HG03039 (cell line): ENCODE results near the gene TRAPPC10.

Experiments
- ATAC-seq: cut with Tn5 transposase; IDR thresholded peaks from one replicate; pipeline ENCODE4 v1.9.1; 2021; ENCODE audit warnings: mild to moderate bottlenecking, moderate library complexity; ENCODE audit not compliant: unreplicated experiment

The TRAPPC10 gene

DNA sequence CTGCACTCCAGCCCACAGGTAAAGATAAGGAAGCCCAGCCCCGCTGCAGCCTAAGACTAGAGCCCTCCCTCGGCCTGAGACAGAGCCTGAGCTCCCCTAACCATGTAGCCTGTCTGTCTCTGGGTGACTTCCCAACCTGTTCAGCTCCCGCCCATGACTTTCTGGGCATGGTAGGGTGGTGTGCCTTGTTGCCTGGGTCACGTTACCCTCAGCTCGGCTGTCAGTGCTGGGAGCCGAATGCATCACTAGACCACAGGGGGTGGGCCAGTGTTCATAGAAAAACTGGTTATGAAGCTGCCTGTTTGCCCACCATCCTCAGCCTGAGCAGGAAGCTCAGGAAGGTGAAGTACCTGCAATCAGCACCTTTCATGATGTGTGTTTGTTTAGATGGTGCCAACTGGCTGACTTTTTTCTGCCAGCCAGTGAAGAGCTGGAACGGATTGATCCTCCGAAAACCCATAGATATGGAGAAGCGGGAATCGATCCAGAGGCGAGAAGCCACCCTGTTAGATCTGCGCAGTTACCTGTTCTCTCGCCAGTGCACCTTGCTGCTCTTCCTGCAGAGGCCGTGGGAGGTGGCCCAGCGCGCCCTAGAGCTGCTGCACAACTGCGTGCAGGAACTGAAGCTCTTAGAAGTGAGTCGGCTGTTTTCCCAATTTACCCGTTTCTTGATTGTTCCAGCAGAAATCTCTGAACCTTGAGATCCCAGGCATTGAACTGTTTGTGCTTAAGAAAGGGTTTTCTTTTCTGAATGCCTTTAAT lies 51.2 kb downstream of the TRAPPC10 start:
- ATAC-seq = no peak

DNA sequence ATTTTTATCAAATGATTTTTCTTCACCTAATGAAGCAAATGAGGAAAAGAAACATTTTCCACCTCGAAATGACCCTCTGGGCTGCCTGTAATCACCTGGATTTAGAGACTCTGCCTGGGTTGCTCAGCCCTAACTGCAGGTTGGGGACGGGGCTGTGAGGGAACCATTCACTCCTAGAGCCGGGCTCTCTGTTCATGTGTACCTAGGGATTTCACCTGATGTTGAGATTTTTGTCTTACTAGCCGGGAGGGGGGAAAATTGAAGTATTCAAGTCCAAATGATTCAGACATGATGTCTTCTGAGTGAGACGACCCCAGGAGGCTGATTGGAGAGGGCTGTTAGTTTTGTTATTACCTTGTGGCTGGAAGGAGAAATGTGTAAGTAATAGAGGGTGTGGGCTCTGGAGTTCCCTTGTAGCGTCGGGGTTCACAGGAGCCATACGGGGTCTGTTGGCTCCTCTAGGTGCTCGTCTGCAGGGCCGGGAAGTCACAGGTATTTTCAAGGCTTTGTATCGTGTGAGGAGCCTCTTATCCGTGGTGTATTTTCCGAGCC lies 52.8 kb downstream of the TRAPPC10 start:
- ATAC-seq = no peak

DNA sequence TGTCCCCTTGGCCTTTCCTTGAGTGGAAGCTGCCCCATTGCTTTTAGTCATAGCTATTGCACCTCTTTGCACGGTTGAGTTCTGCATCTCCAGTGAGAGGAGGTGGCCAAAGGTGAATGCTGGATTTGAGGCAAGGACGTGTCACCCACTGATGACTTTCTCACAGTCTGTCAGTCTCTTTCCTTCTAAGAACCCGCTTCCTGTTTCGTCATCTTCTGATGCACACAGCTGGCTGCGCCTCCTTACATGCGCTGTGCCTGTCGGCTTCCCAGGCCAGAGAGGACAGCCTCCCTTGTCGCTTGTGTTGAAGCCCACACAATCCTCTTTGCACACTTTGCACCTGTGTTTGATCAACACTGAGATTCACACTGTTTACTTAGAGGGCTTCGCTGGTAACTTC lies 53.3 kb downstream of the TRAPPC10 start:
- ATAC-seq = no peak

DNA sequence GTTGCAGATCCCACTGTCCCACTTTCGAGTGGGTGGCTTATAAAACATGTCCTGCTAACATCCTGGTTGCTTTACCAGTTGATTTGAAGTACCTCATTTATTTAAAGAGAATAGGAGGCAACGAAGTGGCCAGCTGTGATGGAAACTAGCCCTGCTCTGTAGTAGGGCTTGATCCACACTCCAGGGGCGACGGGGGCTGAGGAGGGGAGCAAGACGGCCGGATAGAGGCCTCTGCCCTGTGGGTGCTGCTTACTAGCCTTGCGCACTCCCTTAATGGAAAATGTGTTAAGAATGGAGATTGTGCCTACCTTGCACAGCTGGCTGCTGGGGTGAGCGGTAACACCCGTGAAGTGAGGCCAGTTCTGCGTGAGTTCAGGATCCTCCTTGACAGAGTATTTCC lies 54.0 kb downstream of the TRAPPC10 start:
- ATAC-seq = no peak

DNA sequence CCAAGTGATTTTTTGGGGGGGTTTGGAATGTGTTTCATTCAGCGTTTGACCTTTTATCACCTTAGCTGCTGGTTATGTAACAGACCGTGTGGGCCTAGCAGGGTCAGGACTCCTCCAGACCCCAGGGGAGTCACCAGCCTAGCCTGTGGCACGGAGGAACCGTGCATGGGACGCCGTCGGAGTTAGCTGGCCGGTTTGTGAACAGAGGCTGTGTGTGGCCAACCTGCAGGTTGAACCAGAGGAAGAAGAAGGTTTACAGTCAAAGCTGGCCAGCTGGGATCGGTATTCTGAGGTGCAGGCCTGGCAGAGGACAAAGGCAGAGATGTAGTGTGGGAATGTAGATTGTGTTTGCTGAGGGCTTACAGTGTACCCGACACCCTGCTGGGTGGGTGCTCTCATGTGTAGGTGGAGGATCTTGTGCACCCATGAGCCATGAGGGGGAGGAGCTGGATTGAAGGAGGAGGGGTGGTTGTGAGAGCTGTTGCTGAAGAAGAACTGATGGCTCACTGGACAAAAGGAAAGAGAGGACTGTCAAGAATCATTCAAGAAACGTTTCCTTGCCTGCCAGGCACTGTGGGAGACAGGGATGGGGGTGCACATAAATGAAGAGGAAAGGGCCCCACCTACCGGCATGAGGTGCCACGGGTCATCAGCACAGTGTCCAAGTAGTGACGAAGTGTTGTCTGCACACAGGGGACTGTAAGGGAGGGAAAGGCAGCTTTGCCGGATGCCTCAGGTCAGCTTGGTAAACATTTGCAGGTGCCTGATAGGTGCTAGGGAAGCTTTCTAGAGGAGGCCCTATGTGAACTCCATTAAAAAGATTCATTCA lies 55.1 kb downstream of the TRAPPC10 start:
- ATAC-seq = no peak

DNA sequence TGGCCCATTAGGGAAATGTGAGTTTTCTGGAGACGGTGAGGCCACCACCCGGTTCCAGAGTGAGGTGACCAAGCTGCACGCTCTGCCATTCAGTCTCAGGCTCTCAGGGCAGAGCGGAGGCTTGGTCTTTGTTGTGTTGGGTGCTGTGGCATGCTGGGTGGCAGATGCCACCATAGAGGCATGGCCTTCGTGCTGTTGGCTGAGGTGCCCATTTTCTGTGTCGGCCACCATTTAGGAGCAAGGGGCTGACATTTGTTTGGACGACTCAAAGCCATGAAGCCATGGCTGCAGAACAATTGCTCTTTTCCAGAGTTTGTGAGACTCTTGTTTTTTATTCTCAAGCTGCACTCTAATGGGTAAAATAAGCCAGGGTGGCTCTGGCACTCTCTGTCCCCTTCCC lies 58.3 kb downstream of the TRAPPC10 start:
- no peak for ATAC-seq

DNA sequence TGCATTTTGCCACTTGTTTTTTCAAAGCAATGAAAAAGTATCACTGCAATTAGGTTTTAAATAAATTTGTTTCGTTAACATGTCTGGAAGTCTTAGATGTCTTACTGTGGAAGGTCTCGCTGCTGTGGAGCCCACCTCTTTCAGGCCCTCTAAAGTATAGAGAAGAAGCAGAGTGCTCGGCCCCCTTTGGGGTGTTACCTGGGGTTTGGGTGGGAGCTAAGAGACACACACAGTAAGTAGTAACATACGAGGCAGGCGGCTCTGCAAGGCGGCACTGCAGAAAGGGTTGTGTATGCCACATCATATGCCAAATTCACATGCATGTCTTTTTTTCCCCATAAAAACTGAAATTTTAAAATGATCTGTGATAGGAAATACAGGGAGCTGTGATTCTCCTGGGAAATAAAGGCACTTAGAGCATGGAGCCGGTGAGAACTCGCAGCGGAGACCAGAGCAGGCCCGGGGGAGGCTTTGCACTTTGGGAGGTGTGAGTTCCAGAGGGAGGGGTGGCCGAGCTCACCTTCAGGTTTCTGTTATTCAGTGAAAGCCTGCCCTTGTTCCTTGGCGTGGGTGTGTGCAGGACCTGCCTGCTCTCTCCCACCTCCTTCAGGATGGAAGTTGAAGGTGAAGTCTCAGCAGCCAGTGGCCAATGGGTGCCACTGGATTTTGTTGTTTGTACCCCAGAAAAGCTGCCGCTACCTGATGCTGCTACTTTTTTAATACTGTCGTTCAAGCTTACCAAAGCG lies 59.4 kb downstream of the TRAPPC10 start:
- no peak for ATAC-seq

DNA sequence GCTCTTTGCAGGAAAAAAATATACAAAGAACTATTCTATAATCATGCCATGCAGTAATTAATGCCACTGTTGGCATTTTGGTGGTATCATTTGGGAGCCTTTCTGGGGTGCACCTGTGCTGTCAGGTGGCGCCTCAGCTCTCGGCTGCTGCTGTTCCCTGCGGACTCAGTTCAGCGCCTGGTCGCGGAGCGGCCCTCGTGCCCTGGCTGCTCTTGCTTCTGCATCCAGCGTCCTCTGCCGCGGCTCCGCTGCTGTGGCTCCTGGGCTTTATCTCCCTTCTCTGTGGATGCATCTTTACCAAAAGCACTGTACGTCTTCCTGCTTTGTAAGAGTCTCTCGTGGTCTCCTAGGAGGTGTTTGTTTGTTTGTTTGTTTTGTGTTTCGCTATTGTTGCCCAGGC lies 60.0 kb downstream of the TRAPPC10 start:
- ATAC-seq = no peak

DNA sequence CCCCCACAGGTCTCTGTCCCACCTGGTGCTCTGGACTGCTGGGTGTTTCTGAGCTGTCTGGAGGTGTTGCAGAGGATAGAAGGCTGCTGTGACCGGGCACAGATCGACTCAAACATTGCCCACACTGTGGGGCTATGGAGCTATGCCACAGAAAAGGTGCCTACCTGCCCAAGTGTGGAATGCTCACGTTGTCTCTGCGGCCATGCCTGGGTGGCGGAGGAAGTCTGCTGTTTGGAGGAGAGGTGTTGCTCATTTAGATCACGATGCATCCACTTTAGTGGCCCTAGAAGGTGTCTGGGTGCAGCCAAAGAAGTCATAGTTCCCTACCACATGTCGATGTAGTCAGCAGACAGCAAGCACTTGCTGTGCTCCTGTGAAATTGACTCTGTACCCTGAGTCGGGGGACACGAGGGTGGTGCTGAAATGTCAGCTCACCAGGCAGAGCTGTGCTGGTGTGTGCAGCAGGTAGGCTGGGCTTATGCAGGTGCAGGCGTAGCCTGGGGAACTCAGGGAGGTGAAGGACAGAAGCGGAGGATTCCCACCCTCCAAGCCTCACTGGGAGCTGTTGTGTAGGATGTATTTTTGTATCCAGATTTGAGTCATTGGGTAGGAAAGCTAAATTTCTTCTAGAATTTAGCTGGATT lies 62.3 kb downstream of the TRAPPC10 start:
- no peak for ATAC-seq

DNA sequence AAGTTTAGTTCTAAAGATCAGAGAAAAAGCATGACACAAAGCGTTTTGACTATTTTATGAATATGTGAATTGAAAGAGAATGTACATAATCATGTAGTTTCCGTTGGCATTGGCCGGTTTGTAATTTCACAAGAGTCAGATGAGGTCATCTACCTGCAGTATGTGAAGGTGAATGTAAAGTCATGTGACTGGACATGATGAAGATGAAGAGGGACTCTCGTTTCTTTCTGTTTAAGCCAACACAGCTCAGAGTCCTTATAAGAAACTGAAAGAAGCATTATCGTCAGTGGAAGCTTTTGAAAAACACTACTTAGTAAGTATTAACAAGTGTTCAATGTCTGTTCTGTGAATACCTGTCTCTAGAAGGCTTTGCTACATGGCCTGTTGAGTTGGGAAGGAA lies 64.2 kb downstream of the TRAPPC10 start:
- ATAC-seq = no peak

DNA sequence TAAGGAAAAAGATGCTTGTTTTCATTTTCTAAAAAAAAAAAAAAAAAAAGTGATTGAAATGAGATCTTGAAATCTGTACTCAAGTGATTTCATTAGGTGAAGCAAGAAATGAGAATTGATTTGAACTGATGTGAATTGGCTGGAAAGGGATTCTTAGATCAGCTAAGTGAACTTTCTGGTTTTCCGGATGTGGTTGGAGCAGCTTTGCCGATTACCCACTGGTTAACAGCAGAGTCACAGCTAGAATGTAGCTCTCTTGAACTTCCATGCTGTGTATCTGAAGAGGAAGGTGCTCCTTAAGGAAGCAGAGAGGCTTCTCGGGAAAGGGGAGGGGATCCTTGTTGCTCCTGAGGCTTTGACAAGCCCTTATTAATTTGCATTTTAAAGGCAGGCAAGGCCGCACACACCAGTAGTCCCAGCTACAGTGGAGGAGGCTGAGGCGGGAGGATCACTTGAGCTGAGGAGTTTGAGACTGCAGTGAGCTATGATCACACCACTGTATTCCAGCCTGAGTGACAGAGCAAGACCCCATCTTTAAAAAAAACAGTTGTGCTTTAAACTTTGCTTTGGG lies 66.4 kb downstream of the TRAPPC10 start:
- ATAC-seq = no peak

DNA sequence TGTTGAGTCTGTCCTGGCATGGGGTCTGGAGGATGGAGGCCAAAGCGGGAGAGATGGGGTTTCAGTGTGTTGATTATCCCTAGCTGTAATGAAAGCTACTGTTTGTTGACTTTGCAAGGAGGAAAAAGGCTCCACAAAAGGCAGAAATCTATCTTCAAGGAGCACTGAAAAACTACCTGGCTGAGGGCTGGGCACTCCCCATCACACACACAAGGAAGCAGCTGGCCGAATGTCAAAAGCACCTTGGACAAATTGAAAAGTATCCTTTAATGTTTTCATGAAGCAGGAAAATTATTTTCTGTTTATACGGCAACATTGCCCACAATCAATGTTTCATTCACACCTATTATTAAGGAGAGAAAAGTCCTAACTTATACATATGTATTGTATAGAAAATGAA lies 67.3 kb downstream of the TRAPPC10 start:
- no peak for ATAC-seq

DNA sequence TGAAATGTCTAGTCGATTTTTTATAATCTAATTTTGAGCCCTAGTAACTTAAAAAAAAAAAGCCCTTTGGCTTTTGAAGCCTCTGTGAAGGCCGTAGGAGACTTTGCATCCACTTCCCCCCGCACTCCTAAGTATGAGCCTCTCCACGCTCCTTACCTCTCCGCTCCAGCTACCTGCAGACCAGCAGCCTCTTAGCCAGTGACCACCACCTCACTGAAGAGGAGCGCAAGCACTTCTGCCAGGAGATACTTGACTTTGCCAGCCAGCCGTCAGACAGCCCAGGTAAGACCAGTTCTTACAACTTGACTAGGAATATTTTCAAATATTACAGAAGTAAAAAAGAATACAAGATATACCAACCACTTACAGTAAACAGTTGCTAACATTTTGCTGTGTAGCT lies 67.7 kb downstream of the TRAPPC10 start:
- ATAC-seq = no peak

DNA sequence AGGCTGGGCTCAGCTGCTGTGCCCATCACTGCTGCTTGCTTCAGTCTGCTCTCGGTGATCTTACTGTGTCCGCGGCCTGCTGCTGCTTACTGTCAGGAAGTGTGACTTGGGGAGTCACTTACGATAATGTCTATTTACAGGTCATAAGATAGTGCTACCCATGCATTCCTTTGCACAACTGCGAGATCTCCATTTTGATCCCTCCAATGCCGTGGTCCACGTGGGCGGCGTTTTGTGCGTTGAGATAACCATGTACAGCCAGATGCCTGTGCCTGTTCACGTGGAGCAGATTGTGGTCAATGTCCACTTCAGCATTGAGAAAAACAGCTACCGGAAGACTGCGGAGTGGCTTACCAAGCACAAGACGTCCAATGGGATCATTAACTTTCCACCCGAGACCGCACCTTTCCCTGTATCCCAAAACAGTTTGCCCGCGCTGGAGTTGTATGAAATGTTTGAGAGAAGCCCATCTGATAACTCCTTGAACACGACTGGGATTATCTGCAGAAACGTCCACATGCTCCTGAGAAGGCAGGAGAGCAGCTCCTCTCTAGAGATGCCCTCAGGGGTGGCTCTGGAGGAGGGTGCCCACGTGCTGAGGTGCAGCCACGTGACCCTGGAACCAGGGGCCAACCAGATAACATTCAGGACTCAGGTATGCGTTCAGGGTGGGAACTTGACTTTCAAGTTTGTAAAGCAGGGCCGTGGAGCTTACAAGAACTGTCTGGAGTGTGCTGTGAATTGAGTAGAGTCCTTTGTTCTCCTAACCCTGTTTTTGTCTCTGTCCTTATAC lies 70.7 kb downstream of the TRAPPC10 start:
- ATAC-seq = no peak

DNA sequence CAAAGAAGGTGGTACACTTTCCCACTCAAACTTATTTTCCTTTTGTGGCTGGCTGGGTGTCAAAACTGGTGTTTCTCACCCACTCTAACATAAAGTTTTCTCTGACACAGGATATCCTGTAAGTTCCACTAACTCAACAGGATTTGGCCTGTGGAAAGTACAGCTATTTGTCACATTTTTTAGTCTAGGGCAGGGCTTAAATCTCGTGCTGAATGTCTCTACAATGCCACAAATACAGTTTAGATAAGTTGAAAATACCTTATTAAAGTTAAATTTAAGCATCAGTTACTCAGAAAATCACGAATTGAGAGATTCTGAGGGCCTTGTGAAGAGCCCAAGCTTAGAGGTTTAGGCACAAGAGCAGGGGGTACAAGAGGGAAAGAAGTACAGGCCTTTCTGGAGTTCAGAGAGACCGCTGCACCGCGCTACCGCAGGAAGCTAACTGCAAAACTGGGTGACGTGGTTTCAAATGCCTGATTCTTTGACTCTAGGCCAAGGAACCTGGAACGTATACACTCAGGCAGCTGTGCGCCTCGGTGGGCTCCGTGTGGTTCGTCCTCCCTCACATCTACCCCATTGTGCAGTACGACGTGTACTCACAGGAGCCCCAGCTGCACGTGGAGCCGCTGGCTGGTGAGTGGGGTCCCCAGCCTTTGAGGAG lies 71.7 kb downstream of the TRAPPC10 start:
- no peak for ATAC-seq

DNA sequence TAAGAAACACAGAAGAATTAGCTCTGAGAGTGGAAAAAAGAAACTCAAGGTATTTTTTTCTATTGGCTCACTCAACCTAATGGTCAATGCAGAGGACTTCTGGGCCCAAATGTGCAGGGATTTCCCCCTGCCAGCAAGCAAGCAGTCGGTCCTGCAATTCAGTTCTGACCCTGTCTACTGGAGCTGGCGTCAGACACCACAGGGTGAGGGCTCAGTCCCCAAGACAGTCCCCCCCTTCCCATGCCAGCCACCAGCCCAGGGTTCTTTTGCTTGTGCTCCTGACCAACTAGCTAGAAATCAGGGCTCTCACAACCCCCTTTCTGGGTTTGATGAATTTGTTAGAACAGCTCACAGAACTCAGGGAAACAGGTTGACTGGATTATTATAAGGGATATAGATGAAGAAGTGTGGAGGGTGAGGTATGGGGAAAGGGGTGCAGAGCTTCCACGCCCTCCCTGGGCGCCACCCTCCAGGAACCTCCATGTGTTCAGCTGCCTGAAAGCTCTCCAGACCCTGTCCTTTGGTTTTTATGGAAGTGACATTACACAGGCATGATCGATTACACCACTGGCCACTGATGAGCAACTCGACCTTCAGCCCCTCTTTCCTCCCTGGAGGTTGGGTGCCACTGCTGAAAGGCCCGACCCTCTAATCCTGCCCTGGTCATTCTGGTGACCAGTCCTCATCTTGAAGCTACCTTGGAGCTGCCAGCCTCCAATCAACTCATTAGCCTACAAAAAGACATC lies 72.6 kb downstream of the TRAPPC10 start:
- no peak for ATAC-seq

DNA sequence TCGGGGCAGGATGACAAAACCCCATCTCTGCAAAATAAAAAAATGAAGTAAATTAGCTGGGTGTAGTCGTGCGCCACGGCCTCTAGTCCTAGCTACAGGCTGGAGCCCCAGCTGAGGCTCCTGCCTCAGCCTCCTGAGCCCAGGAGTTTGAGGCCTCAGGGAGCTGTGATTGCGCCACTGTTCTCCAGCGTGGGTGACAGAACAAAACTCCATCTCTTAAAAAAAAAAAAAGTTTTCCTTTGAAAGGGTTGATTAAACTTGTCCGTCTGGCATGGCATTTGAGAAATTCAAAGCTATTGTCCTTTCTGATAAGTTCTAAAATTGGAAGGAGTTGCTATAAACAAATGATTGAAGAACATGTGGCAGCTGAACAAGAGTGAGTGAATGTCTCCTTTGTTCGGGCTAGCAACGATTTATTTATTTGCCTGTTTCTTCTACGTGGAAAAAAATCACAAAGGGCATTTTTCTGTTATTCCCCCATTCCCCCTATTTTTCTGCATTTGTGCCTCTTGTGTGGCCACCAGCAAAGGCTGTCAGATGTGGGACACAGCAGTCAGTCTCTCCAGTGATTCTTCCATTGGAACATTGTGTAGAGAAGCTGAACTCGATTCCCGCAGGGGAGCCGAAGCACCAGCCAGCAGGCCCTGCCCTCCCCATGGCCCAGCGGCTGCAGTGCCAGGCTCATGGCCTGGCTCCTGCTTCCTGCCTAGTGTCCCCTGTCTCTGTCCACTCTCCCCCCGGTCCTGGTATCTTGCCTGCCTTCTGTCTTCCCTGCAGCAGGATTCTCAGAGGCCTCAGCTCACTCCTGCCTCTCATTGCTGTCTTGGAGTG lies 73.6 kb downstream of the TRAPPC10 start:
- ATAC-seq = no peak
